Kidney glomerular epithelial cell (primary cell): ENCODE measurements around the gene HMGXB4.
"Not testable (repeated sequence)": the region's sequence is repeated elsewhere in the genome, so short reads cannot be mapped to it uniquely, and the experiment has no call there.

Source experiments
- DNase-seq: peaks from one replicate; lab custom pipeline; 2025; lab: John Stamatoyannopoulos, UW

HMGXB4 gene

DNA sequence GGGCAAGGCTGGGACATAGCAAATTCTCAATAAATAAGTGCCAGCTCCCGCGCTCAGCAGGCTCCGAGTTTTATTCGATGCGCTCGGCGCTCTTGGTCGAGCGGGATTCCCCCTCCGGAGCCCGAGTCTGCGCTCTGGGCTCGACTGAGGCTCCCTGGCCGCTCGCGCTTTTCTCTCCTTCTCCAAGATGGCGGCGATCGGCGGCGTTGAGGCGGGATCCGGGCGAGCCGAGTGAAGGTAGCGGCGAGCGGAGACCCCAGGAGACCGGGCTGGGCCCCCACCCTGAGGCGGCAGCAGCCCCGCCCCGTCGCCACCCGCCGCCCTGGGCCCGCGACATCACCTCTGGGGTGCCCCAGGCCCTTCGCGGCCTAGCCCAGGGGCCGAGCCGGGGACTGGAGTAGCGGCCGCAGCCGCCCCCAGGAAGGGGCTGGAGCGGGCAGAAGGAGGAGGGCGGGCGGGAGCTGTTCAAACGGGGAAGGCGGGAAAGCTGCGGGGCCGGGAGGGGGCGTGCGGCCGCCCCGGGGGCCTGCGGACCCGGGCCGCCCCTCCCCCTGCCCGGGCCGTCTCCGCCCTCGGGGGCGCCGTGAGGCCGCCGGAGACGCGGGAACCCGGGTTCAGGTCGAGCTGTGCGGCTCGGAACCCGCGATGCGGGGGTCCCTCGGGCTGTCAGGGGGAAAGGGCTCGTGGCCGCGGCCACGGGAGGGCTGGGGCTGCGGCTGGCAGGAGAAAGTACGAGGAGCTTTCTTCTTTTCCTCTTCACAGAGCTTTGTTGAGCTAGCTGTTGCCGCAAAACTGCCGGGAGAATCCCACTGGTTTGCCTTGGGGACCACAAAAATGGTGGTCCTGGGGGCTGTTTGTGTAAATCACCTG lies at the start of gene HMGXB4:
TSS of gene HMGXB4 (plus strand) at position 173 of the 870 bp plus-strand sequence. CDS start 4,898 bp downstream, outside the sequence.
- DNase-seq, result peak; percentile 58

GRCh38 chr22:35208003-35208402 lies 49.3 kb upstream of the HMGXB4 start:
- DNase-seq, result no peak

DNA sequence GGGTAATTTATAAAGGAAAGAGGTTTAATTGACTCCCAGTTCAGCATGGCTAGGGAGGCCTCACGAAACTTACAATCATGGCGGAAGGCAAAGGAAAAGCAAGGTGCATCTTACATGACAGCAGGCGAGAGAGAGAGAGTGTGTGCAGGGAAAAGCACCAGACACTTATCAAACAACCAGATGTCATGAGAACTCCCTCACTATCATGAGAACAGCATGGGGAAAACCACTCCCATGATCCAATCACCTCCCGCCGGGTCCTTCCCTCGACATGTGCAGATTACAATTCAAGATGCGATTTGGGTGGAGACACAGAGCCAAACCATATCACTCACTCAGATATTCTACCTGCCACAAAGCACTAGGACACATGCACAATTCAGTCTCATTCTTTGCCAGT lies 48.1 kb upstream of the HMGXB4 start:
- no peak for DNase-seq

GRCh38 chr22:35212009-35212408 lies 45.3 kb upstream of the HMGXB4 start:
- DNase-seq, result peak; percentile 29

GRCh38 chr22:35212996-35213395 lies 44.3 kb upstream of the HMGXB4 start:
- no peak for DNase-seq

DNA sequence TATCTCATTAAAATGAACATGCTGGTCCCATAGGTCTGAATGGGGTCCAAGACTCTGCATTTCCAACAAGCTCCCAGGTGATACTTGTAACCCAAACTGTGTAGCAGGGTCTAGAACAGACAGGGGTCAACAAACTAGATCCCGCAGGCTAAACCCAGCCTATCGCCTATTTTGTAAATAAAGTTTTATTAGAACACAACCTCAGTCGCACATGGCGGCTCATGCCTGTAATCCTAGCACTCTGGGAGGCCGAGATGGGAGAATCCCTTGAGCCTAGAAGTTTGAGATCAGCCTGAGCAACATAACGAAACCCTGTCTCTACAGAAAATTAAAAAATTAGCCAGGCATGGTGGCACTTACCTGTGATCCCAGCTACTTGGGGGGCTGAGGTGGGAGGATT lies 42.3 kb upstream of the HMGXB4 start:
- no peak for DNase-seq

DNA sequence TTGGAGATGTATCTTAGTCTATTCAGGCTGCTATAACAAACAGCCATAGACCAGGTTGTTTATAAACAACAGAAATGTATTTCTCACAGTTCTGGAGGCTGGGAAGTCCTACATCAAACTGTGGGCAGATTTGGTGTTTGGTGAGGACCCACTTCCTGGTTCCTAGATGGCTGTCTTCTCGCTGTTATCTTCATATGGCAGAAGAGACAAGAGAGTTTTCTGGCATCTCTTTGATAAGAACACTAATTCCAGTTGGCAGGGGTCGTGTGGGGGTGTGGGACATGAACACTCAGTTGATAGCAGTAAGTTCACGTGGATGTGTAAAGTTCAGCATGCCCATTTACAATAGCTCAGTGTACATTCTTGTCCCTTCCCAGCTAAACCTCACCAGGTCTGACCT lies 41.3 kb upstream of the HMGXB4 start:
- no peak for DNase-seq

GRCh38 chr22:35217527-35217926 lies 39.8 kb upstream of the HMGXB4 start:
- no peak for DNase-seq

GRCh38 chr22:35218079-35218478 lies 39.2 kb upstream of the HMGXB4 start:
- no peak for DNase-seq

GRCh38 chr22:35219012-35219411 lies 38.3 kb upstream of the HMGXB4 start:
- peak; percentile 33 for DNase-seq

DNA sequence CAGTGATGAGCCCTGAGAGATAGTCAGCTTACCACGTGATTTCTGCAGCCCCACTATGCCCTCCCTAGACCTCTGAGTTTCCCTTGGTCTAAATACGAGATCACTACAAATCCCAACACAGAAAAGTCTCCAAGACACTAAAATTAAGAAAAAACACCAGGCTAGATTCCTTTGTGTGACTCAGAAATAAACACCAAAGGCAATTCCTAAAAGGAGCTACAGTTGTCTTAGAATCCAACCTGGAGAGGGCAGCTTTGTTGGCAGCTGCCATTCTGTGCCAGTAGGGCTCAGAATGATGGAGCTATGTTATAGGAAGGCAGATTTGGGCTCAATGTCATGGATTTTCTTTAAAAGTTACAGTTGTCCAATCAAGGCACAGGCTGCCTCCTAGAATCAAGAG lies 37.1 kb upstream of the HMGXB4 start:
- DNase-seq, result no peak

DNA sequence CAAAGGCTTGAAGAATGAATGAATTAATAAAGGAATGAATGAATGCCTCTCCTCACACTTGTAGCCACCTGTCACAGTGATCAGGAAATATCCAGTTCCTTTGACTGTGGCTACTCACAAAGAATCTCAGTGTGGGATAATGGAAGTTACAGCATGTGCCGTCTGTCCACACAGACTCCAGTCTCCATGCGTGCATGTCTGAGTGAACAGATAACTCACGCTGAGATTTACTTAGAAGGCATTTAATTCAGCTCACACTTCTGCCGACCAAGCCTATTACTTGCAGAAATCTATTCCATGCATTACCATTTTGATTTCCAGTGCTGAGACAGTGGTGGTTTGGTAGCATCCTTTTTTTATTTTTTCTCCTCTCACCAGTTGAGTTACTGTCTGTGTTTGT lies 32.3 kb upstream of the HMGXB4 start:
- DNase-seq, result no peak

- DNase-seq, result no peak
These were observed 30.2 kb upstream of the HMGXB4 start for GRCh38 chr22:35226958-35227647.

DNA sequence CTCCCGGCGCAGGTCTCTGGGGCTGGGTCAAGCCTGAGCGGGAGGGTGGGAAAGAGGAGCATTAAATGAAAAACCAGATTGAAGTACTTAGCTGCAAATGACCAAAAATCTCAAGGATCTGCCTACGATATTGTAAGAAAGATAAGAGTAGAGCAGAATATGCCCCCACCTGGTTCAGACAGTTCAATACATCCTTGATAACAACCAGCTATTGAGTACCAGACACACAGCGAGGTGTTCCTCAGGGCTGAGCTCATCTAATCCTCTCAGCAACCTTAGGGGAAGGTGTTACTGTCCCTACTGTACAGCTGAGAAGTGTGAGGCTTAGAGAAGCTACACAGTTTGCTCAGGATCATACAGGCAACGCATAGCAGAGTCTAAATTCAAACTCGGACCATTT lies 27.4 kb upstream of the HMGXB4 start:
- no peak for DNase-seq

GRCh38 chr22:35230417-35230816 lies 26.9 kb upstream of the HMGXB4 start:
- no peak for DNase-seq

DNA sequence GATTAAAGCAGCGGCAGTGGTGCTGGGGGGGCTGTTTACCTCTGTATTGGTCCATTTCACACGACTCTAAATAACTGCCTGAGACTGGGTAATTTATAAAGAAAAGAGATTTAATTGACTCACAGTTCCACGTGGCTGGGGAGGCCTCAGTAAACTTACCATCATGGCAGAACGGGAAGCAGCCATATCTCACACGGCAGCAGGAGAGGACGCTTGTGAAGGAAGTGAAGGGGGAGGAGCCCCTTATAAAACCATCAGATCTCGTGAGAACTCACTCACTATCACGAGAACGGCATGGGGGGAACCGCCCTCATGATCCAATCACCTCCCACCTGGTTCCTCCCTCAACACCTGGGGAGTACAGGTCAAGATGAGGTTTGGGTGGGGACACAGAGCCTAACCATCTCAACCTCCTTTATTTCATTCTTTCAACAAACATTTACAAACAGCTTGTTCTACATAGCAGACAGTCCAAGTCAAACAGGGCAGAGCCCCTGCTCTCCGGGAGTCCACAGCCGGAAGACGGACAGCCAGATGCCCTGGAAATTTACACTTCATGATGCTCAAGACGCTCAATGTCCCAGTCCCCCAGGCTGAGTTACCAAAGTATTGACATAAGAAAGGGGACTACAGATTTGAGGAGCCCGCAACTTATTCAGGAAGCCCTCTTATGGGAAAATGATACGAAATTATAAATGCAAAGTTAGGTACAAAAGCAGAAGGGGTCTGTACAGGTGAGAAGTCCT lies 26.3 kb upstream of the HMGXB4 start:
- DNase-seq, result no peak

DNA sequence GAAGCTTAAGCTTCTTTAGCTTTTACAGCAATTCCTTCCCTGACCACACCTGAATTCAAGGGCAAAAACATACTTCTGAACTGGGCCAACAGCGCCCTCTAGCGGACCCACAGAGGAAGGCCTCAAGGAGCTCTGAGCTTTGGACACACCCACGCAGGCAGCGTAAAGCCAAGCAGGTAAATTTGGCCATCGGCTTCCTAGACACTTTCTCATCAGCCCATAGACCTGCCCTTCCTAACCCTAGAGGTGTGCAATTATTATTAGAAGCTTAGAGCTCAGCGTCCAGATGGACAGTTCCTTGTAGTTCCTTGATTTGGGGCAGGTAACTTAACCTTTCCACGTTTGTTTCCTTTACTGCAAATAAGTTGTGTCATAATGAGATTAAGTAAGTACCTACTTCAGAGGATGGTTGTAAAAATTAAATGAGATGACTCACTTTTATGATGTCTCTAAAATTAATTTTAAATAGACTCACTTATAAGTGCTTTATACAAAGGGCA lies 25.7 kb upstream of the HMGXB4 start:
- peak; percentile 78 for DNase-seq

GRCh38 chr22:35238749-35239148 lies 18.5 kb upstream of the HMGXB4 start:
- DNase-seq, result not testable (repeated sequence)

DNA sequence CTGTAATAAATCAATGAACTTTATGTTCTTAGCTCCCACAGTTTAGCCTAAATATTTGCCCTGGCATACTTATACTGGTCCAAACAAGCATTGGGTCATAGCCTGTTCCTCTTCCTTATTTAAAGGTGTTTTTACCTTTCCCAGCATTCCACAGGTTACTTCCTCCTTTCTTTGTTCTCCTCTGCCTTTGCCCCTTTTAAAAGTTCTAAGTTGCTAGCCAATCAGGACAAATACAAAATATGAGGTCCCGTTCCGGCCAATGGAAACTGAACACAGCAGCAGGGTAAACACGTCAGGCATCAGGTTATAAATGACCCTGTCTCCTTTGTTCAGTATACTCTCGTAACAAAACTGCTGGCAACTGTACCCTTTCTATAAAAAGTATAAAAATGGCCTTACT lies 12.8 kb upstream of the HMGXB4 start:
- not testable (repeated sequence) for DNase-seq

DNA sequence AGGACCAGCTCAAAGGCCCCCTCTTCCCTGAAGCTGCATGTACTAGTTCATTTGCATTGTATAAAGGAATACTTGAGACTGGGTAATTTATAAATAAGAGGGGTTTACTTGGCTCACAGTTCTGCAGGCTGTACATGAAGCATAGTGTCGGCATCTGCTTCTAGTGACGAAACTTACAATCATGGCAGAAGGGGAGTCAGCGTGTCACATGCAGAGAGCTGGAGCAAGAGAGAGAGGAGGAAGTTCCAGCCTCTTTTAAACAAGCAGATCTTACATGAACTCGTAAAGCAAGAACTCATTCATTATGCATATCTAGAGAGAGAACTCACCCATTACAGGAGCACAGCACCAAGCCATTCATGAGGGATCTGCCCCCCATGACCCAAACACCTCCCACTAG lies 7.1 kb upstream of the HMGXB4 start:
- no peak for DNase-seq

GRCh38 chr22:35253946-35254345 lies 3.3 kb upstream of the HMGXB4 start:
- no peak for DNase-seq

- DNase-seq, result no peak
These were observed 332 bp upstream of the HMGXB4 start for GRCh38 chr22:35257002-35257320.
